Stimulated activated effector memory CD8-positive, alpha-beta T cell treated with anti-CD3 and anti-CD28 coated beads, Interleukin-12 subunit alpha, Interleukin-12 subunit beta, amount 100 ng/mL, for 72 hours (primary cell): ENCODE measurements around the gene VPS54.

Source experiments
- ATAC-seq: fragments of 150-1000 bp; cut with Tn5 transposase; 2 replicates; pipeline ENCODE4 v1.10.0; 2021
- DNase-seq, 2 donors: peaks; one replicate each; pipeline ENCODE4 v3.0.0; 2021 to 2022; ENCODE audit warnings: low spot score in 2 of 2
- H3K27ac Mint-ChIP-seq: one replicate; pipeline ENCODE4 v1.8.0; 2022; ENCODE audit warnings: mild to moderate bottlenecking, mixed read lengths
- H3K36me3 Mint-ChIP-seq: one replicate; pipeline ENCODE4 v1.8.0; 2022; ENCODE audit warnings: mild to moderate bottlenecking, mixed read lengths
- H3K4me1 Mint-ChIP-seq: one replicate; pipeline ENCODE4 v1.8.0; 2022; ENCODE audit warnings: mixed read lengths
- H3K4me3 Mint-ChIP-seq: one replicate; pipeline ENCODE4 v1.8.0; 2022; ENCODE audit warnings: mild to moderate bottlenecking, mixed read lengths
- H3K9me3 Mint-ChIP-seq: one replicate; pipeline ENCODE4 v1.8.0; 2022; ENCODE audit warnings: mixed read lengths

VPS54 gene

GRCh38 chr2:63881205-63881604, 138.0 kb downstream of the VPS54 start:
- Mint-ChIP-seq H3K9me3 (no peaks in the 10 kb centered on the region), H3K27ac (peak overlapping the region; percentile 44), H3K4me1 (peaks cover 33% of the 10 kb centered on the region), H3K36me3 (peaks cover 58% of the 10 kb centered on the region), H3K4me3 (no peak overlapping the region)
- DNase-seq, result no peak
- no peak for ATAC-seq

- no peaks in the 10 kb centered on the region for H3K9me3 Mint-ChIP-seq
- DNase-seq, result no peak
- no peak overlapping the region for H3K4me3 Mint-ChIP-seq
- ATAC-seq, result no peak
- H3K4me1 Mint-ChIP-seq, result peaks cover 39% of the 10 kb centered on the region
- peaks cover 53% of the 10 kb centered on the region for H3K36me3 Mint-ChIP-seq
- peak overlapping the region; percentile 44 for H3K27ac Mint-ChIP-seq
These were observed 138.6 kb downstream of the VPS54 start for GRCh38 chr2:63880625-63881024.

GRCh38 chr2:63879876-63880433, 139.3 kb downstream of the VPS54 start:
- H3K4me3 Mint-ChIP-seq, result no peak overlapping the region
- ATAC-seq (no peak), DNase-seq (no peak)
- peak overlapping the region; percentile 44 for H3K27ac Mint-ChIP-seq
- H3K4me1 Mint-ChIP-seq, result peaks cover 45% of the 10 kb centered on the region
- H3K36me3 Mint-ChIP-seq, result peaks cover 46% of the 10 kb centered on the region
- H3K9me3 Mint-ChIP-seq, result no peaks in the 10 kb centered on the region

- peaks cover 54% of the 10 kb centered on the region for H3K4me1 Mint-ChIP-seq
- no peak for DNase-seq
- peaks cover 31% of the 10 kb centered on the region for H3K36me3 Mint-ChIP-seq
- no peak for ATAC-seq
- H3K4me3 Mint-ChIP-seq, result no peak overlapping the region
- H3K9me3 Mint-ChIP-seq, result no peaks in the 10 kb centered on the region
- H3K27ac Mint-ChIP-seq, result no peak overlapping the region
These were observed 140.7 kb downstream of the VPS54 start for GRCh38 chr2:63878486-63878885.

- H3K4me1 Mint-ChIP-seq, result peaks cover 43% of the 10 kb centered on the region
- H3K27ac Mint-ChIP-seq, result peak overlapping the region; percentile 89
- peak; percentile 19 for ATAC-seq
- DNase-seq, result no peak
- H3K36me3 Mint-ChIP-seq, result peaks cover 27% of the 10 kb centered on the region
- H3K9me3 Mint-ChIP-seq, result no peaks in the 10 kb centered on the region
- no peak overlapping the region for H3K4me3 Mint-ChIP-seq
These were observed 142.9 kb downstream of the VPS54 start for GRCh38 chr2:63876311-63876710.

- ATAC-seq, result peak; percentile 48
- no peak for DNase-seq
- H3K27ac Mint-ChIP-seq, result peak overlapping the region; percentile 89
- H3K9me3 Mint-ChIP-seq, result no peaks in the 10 kb centered on the region
- peaks cover 32% of the 10 kb centered on the region for H3K36me3 Mint-ChIP-seq
- no peak overlapping the region for H3K4me3 Mint-ChIP-seq
- peaks cover 37% of the 10 kb centered on the region for H3K4me1 Mint-ChIP-seq
These were observed 143.5 kb downstream of the VPS54 start for GRCh38 chr2:63875559-63876245.

- no peak overlapping the region for H3K4me3 Mint-ChIP-seq
- peaks cover 32% of the 10 kb centered on the region for H3K36me3 Mint-ChIP-seq
- no peak for DNase-seq
- H3K4me1 Mint-ChIP-seq, result peaks cover 31% of the 10 kb centered on the region
- no peaks in the 10 kb centered on the region for H3K9me3 Mint-ChIP-seq
- peak overlapping the region; percentile 89 for H3K27ac Mint-ChIP-seq
- no peak for ATAC-seq
These were observed 144.1 kb downstream of the VPS54 start for GRCh38 chr2:63875131-63875527.

- ATAC-seq, result no peak
- peaks cover 29% of the 10 kb centered on the region for H3K4me1 Mint-ChIP-seq
- H3K4me3 Mint-ChIP-seq, result no peak overlapping the region
- H3K9me3 Mint-ChIP-seq, result no peaks in the 10 kb centered on the region
- H3K36me3 Mint-ChIP-seq, result peaks cover 32% of the 10 kb centered on the region
- DNase-seq, result no peak
- H3K27ac Mint-ChIP-seq, result no peak overlapping the region
These were observed 144.8 kb downstream of the VPS54 start for GRCh38 chr2:63874204-63875130.

GRCh38 chr2:63872571-63873328, 146.5 kb downstream of the VPS54 start:
- H3K4me3 Mint-ChIP-seq, result no peak overlapping the region
- no peak for ATAC-seq
- peaks cover 29% of the 10 kb centered on the region for H3K4me1 Mint-ChIP-seq

GRCh38 chr2:63871864-63872263, 147.4 kb downstream of the VPS54 start:
- H3K4me1 Mint-ChIP-seq, result peaks cover 29% of the 10 kb centered on the region

More at GRCh38 chr2:63872571-63873328, 146.5 kb downstream of the VPS54 start:
- Mint-ChIP-seq H3K36me3 (peaks cover 29% of the 10 kb centered on the region), H3K27ac (no peak overlapping the region), H3K9me3 (no peaks in the 10 kb centered on the region)
- no peak for DNase-seq

GRCh38 chr2:63870679-63871078, 148.5 kb downstream of the VPS54 start:
- ATAC-seq, result no peak
- Mint-ChIP-seq H3K4me1 (peaks cover 30% of the 10 kb centered on the region), H3K27ac (no peak overlapping the region), H3K36me3 (peaks cover 25% of the 10 kb centered on the region), H3K9me3 (no peaks in the 10 kb centered on the region), H3K4me3 (no peak overlapping the region)
- no peak for DNase-seq

More at GRCh38 chr2:63871864-63872263, 147.4 kb downstream of the VPS54 start:
- Mint-ChIP-seq H3K27ac (no peak overlapping the region), H3K4me3 (no peak overlapping the region), H3K9me3 (no peaks in the 10 kb centered on the region), H3K36me3 (peaks cover 21% of the 10 kb centered on the region)
- ATAC-seq, result no peak
- no peak for DNase-seq

GRCh38 chr2:63866009-63866709, 153.1 kb downstream of the VPS54 start:
- Mint-ChIP-seq H3K4me3 (no peak overlapping the region), H3K27ac (no peak overlapping the region), H3K9me3 (no peaks in the 10 kb centered on the region), H3K4me1 (peaks cover 28% of the 10 kb centered on the region), H3K36me3 (peaks cover 55% of the 10 kb centered on the region)
- ATAC-seq (no peak), DNase-seq (no peak)

GRCh38 chr2:63865159-63865799, 153.9 kb downstream of the VPS54 start:
- H3K27ac Mint-ChIP-seq, result peak overlapping the region; percentile 69
- no peak overlapping the region for H3K4me3 Mint-ChIP-seq
- H3K36me3 Mint-ChIP-seq, result peaks cover 60% of the 10 kb centered on the region
- DNase-seq, result no peak
- no peaks in the 10 kb centered on the region for H3K9me3 Mint-ChIP-seq
- peaks cover 28% of the 10 kb centered on the region for H3K4me1 Mint-ChIP-seq
- ATAC-seq, result no peak

- Mint-ChIP-seq H3K4me3 (no peak overlapping the region), H3K36me3 (peaks cover 76% of the 10 kb centered on the region), H3K27ac (peak overlapping the region; percentile 63), H3K4me1 (peaks cover 28% of the 10 kb centered on the region), H3K9me3 (no peaks in the 10 kb centered on the region)
- no peak for DNase-seq
- ATAC-seq, result no peak
These were observed 155.5 kb downstream of the VPS54 start for GRCh38 chr2:63863707-63864106.
